Ramos (cell line): ENCODE results near the gene ANGPT4.

ENCODE experiments used
- in situ Hi-C: fragments of 300-500 bp; cut with MboI; formaldehyde crosslinking; loops from one replicate; pipeline ENCODE4 v1.14.3; 2022; ENCODE audit warnings: low sequenced_read_pairs; ENCODE audit not compliant: unreplicated experiment

ANGPT4 gene, protein sequence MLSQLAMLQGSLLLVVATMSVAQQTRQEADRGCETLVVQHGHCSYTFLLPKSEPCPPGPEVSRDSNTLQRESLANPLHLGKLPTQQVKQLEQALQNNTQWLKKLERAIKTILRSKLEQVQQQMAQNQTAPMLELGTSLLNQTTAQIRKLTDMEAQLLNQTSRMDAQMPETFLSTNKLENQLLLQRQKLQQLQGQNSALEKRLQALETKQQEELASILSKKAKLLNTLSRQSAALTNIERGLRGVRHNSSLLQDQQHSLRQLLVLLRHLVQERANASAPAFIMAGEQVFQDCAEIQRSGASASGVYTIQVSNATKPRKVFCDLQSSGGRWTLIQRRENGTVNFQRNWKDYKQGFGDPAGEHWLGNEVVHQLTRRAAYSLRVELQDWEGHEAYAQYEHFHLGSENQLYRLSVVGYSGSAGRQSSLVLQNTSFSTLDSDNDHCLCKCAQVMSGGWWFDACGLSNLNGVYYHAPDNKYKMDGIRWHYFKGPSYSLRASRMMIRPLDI

DNA sequence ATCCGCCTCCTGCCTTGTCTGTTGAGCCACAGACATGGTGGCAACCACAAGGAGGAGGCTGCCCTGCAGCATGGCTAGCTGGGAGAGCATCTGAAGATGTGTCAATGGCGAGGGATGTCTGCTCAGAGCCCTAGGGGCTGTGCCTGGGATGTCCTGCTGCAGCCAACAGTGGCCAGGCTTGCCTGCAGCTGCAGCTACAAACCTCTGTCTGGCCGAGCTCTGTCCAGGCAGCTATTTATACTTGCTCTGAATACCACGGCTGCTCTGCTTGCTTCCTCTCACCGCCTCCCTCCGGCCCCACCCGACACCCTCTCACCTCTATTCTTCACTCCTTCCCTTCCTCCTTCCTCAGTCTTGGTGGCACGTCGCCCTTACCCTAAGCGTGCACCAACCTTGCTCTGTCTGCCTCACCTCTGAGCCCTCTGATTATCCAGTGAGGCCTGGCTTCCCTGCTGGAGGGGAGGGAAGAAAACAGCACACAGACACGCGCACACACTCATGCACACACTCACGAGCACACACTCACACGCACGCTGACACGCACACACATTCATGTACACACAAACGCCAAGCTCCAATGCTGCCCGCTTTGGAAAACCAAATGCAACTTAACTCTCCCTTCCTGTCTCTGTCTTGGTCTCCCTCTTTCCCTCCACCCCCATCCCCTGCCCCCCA lies at the start of gene ANGPT4:
TSS of gene ANGPT4 (minus strand) at position 210 of the 675 bp plus-strand sequence. CDS start at position 90, 120 bp downstream.
- in situ Hi-C loops = no loop called here

DNA sequence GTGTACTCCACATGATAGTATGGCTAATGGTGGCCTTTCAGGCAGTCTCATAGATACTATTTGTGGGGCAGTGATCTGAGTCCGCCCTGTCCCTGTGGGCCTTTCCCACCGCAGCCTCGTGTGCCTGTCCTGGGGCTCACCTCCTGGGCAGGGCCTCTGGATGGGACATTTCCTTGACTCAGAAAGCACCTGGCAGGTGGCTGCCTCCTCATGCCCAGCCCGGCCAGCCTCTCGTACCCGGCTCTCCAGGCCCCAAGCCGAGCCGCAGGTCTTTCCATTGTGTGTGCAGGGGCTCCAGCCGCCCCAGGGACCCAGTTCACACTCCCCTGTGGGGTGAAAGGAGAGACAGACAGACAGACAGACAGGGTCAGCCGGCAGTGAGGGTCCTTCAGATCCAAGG lies 47.7 kb upstream of the ANGPT4 start:
- in situ Hi-C loops = no loop called here

- in situ Hi-C loops = no loop called here
These were observed 46.5 kb upstream of the ANGPT4 start for GRCh38 chr20:962683-963082.

DNA sequence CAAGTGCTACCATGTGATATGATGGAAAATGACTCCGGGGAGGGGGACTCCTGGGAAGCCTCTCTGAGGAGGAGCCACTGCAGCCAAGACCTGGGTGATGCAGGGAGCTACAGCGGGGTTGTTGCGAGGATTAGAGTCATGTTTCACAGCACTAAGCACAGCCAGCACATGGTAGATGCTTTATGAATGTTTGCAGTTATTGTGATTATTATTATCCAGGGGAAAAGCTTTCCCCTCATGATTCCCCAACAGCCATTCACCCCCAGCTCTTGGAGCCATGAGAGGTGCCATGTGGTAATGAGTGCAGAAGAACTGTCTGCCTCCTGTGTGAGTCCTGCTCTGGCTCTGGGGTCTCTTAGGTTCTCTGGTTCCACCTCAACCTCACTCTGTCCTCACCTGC lies 46.1 kb upstream of the ANGPT4 start:
- in situ Hi-C loops = no loop called here

DNA sequence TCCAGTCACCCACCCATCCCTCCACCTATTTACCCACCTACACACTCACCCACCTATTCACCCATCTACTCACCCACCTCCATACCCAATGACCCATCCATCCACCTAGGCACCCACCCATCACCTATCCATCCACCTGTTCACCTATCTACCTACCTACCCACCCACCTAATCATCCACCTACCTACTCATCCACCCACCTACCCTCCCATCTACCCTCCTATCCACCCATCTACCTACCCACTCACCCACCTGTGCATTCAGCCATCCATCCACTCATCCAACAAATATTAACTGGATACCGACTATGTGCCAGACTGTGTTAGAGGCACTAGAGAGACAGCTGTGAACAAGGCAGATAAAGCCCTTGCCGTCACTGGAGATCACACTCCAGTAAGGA lies 45.6 kb upstream of the ANGPT4 start:
- in situ Hi-C loops = no loop called here

GRCh38 chr20:959996-960615 lies 44.0 kb upstream of the ANGPT4 start:
- in situ Hi-C loops = loop anchor here (5.0 kb wide), 1 partner anchor 143 kb away; no protein-coding TSS in a partner anchor

GRCh38 chr20:958936-959815 lies 43.0 kb upstream of the ANGPT4 start:
- in situ Hi-C loops = loop anchor here (5.0 kb wide), 1 partner anchor 142 kb away; no protein-coding TSS in a partner anchor

DNA sequence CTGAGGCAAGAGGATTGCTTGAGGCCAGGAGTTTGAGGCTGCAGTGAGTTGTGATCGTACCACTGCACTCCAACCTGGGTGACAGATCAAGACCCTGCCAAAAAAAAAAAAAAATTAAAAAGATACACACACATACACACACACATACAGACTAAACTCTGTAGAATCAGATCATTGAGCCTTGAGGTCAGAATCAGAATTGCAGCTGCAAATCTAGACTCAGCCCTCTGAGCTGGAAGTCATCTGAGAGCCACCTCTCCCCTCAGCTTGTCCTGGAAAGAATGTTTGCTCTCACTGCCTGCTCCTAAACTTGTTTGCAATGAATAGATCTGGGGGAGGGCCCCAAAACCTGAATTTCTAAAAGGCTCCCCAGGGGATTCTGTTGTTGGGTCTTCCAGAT lies 41.4 kb upstream of the ANGPT4 start:
- in situ Hi-C loops = loop anchor here (5.0 kb wide), 1 partner anchor 140 kb away; no protein-coding TSS in a partner anchor

DNA sequence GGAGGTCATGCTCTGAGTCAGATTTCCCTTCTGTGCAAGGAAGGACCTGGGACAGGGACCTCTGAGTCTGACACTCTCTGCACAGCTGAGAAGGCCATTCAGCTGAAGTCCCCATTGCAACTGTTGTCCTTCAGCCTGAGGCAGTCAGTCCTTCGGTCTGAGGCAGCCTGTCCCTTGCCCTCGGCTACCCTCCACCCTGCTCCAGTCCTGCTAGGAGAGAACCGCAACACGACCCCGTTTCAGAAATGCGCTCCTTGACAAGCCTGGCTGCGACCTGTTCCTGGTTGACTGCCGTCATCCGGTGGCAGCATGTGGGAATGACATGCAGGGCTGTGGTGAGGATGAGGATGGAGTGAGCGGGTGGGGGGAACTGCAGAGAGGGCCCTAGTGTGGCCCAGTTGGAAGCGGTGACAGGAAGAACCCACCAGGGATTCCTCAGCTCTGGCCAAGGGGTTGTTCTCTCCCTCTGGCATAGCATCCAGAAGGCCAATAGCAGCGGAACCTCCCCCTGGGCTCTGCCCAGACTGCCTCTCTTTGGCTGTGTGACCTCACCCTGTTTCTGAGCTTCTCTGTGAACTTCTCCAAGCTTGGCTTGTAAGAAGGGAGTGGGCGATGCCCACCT lies 40.3 kb upstream of the ANGPT4 start:
- in situ Hi-C loops = loop anchor here (5.0 kb wide), 1 partner anchor 139 kb away; no protein-coding TSS in a partner anchor

DNA sequence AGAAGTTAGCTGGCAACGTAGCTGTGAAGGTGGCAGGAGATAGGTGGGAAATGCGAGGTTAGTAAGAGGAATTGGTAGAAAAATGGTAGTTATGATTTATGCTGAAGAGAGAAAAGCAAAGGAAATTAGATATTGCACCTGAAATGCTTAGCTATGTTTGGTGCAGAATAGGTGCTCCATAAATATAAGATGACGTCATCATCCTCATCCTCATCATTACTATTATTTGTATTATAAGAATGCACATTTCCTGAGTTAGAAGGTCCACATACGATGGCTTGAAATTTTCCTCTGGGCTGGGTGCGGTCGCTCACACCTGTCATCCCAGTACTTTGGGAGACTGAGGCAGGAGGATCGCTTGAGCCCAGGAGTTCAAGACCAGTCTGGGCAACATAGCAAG lies 39.5 kb upstream of the ANGPT4 start:
- in situ Hi-C loops = loop anchor here (5.0 kb wide), 1 partner anchor 138 kb away; no protein-coding TSS in a partner anchor

DNA sequence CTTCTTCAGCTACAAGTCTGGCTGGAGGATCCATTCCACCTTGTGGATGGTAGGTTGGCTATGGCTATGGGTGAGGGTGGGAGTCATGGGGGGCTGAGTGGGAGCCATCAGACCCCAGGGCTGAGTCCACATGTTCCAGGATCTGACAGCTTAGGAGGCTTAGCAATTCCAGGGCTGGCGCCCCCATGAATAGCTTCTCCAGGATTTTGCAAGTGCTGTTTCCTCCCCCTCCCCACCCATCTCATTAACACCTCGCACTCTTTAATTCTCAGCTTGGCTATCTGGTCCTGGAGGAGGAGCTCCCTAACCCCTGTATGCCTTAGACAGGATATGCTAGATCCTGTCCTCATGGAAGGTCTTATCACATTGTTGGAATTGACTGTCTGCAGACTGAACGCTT lies 39.0 kb upstream of the ANGPT4 start:
- in situ Hi-C loops = loop anchor here (5.0 kb wide), 1 partner anchor 138 kb away; no protein-coding TSS in a partner anchor

- in situ Hi-C loops = no loop called here
These were observed 37.6 kb upstream of the ANGPT4 start for GRCh38 chr20:953742-954141.

DNA sequence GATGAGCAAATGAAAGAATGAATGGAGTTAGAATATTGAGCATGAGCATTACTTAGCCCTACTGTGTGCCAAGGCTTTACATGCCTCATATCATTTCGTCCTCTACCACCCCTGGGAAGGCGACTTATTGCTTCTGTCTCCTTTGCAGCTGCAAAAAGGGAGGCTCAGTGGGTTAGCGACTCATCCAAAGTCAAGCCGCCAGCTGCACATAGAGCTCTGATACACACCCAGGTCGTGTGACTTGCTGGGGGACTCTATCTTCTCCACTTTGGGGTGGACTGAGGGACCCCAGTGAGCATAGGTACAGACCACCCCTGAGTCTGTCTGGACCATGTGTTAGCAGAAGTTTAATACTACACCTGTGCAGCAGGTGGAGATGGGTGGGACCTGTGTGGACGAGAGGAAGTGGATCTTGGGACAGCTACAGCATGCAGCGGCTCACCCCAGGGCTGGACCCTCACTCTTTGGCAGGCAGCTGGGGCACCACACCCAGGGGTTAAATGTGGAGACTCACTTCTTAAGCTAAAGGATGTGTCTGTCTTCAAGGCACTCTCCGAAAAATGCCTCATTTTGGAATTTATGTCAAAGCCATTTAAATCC lies 36.2 kb upstream of the ANGPT4 start:
- in situ Hi-C loops = no loop called here

GRCh38 chr20:951384-952169 lies 35.4 kb upstream of the ANGPT4 start:
- in situ Hi-C loops = no loop called here

GRCh38 chr20:949717-950116 lies 33.6 kb upstream of the ANGPT4 start:
- in situ Hi-C loops = no loop called here

DNA sequence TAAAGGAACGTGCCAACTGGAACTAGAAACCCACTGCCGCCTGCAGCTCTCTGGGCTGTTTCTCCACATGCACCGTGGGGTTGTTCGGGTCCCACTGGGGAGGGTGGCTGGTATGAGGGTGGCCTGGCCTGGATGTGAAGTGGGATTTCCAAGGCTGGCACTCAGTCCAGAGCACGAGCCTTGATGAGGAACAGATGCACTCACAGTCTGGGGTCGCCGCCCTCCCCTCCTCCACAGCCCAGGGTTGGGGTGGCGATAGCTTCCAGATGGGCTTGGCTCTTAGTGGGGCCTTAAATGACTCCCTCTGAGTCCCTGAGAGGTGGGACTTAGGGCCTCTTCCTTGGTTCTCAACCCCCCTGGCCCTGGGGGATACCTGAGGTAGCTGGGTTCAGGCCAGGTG lies 30.7 kb upstream of the ANGPT4 start:
- in situ Hi-C loops = no loop called here

- in situ Hi-C loops = no loop called here
These were observed 29.7 kb upstream of the ANGPT4 start for GRCh38 chr20:945841-946240.

GRCh38 chr20:944774-945410 lies 28.8 kb upstream of the ANGPT4 start:
- in situ Hi-C loops = no loop called here
